ENCODE results near the gene IL22RA1.

DNA sequence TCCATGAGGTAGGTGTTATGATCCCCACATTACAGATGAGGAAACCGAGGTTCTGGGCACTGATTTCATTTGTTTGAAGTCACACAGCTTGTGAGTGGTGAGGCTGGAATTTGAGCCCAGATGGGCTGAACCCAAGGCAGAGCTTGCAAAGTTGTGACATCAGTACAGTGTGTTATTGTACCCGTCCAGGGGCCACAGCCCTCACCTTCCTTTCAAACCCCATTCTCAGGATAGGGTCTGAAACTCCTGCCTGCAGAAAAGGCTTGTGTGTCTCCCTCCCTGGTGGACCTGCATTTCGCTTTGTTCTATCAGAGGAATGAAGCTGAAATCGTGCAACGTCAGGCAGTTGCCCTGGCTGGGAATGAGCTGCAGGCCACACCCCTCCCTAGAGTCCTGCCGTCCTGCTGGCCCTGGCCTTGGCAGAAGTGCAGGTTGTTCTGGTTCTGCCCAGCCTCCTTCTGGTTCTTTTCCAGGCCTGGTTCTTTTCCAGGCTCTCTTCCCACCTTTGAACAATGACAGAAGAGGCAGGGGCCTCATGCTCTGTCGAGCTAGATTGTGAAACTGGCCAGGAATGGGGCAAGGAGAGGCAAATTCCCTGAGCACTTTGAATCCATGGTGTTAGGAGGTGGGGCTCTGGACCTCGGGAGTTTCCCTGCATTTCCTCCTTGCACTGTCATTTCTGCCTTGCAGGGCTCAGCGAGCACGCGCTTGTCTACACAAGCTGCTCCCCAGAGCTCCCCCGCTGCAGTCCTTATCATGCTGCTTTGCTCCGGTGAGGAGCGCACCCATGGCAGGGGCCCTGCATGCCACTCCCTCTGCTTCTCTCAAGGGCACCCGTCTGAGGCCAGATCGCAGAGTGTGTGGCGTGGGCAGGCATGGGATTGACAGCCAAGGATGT, 22.8 kb downstream of the IL22RA1 start:
- TF ChIP-seq, protein P1, sequence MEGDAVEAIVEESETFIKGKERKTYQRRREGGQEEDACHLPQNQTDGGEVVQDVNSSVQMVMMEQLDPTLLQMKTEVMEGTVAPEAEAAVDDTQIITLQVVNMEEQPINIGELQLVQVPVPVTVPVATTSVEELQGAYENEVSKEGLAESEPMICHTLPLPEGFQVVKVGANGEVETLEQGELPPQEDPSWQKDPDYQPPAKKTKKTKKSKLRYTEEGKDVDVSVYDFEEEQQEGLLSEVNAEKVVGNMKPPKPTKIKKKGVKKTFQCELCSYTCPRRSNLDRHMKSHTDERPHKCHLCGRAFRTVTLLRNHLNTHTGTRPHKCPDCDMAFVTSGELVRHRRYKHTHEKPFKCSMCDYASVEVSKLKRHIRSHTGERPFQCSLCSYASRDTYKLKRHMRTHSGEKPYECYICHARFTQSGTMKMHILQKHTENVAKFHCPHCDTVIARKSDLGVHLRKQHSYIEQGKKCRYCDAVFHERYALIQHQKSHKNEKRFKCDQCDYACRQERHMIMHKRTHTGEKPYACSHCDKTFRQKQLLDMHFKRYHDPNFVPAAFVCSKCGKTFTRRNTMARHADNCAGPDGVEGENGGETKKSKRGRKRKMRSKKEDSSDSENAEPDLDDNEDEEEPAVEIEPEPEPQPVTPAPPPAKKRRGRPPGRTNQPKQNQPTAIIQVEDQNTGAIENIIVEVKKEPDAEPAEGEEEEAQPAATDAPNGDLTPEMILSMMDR (conservative IDR thresholded peaks at IDR 0.05; ENCODE audit: low read length), result no peak
- no peak for TF ChIP-seq EZH2phosphoT487 (IDR thresholded peaks at IDR 0.05; ENCODE audit: borderline replicate concordance)

Measured in Loucy (cell line).